HG02571 (cell line): ENCODE measurements around the gene TFEB.
A peak's percentile ranks its signal among the peaks of the same experiment; 100 is the strongest.

Experiments used
- ATAC-seq: cut with Tn5 transposase; IDR thresholded peaks from one replicate; pipeline ENCODE4 v1.9.1; 2021; ENCODE audit warnings: mild to moderate bottlenecking, moderate library complexity; ENCODE audit not compliant: unreplicated experiment

TFEB gene

GRCh38 chr6:41692080-41692675 is 43.2 kb downstream of the TFEB start:
- no peak for ATAC-seq

GRCh38 chr6:41691426-41692079 is 43.9 kb downstream of the TFEB start:
- no peak for ATAC-seq

GRCh38 chr6:41690541-41691330 is 44.7 kb downstream of the TFEB start:
- no peak for ATAC-seq

GRCh38 chr6:41689171-41690008 is 46.0 kb downstream of the TFEB start:
- no peak for ATAC-seq

- ATAC-seq = no peak
Measured at GRCh38 chr6:41688256-41688965, 47.0 kb downstream of the TFEB start.

- ATAC-seq = no peak
Measured at GRCh38 chr6:41687501-41688175, 47.8 kb downstream of the TFEB start.

GRCh38 chr6:41685641-41686380 is 49.6 kb downstream of the TFEB start:
- ATAC-seq = no peak

- no peak for ATAC-seq
Measured at GRCh38 chr6:41684311-41685180, 50.9 kb downstream of the TFEB start.

- peak; percentile 49 for ATAC-seq
Measured at GRCh38 chr6:41683523-41684310, 51.7 kb downstream of the TFEB start.

GRCh38 chr6:41683273-41683522 is 52.2 kb downstream of the TFEB start:
- ATAC-seq = no peak

GRCh38 chr6:41682497-41683272 is 52.7 kb downstream of the TFEB start:
- ATAC-seq = no peak

GRCh38 chr6:41682056-41682477 is 53.3 kb downstream of the TFEB start:
- no peak for ATAC-seq

- no peak for ATAC-seq
Measured at GRCh38 chr6:41680182-41680965, 55.0 kb downstream of the TFEB start.

GRCh38 chr6:41679696-41680095 is 55.7 kb downstream of the TFEB start:
- ATAC-seq = no peak

GRCh38 chr6:41678511-41679084 is 56.8 kb downstream of the TFEB start:
- ATAC-seq = no peak
